ENCODE results near the gene MGST1.

GRCh38 chr12:16300122-16300521 lies 47.3 kb upstream of the MGST1 start:
- TF ChIP-seq CTCF (optimal IDR thresholded peaks at IDR 0.05 in 1 of 3, IDR thresholded peaks at IDR 0.05 in 1 of 3, conservative IDR thresholded peaks at IDR 0.05 in 1 of 3; ENCODE audit: extremely low read depth in 1 of 3, insufficient read depth in 2 of 3, low read length in 3 of 3) (no peak), EZH2 (IDR thresholded peaks at IDR 0.05; ENCODE audit: low read length) (no peak)
